GM12872 (cell line): ENCODE data around the gene CREBL2.

Experiments
- TF ChIP-seq, protein P1 (sequence below): IDR thresholded peaks from 3 replicates; pipeline ENCODE4 v1.5.1; 2011; ENCODE audit warnings: low read depth, mild to moderate bottlenecking, low read length, moderate library complexity; ENCODE audit not compliant: insufficient read depth

Gene CREBL2, protein sequence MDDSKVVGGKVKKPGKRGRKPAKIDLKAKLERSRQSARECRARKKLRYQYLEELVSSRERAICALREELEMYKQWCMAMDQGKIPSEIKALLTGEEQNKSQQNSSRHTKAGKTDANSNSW

DNA sequence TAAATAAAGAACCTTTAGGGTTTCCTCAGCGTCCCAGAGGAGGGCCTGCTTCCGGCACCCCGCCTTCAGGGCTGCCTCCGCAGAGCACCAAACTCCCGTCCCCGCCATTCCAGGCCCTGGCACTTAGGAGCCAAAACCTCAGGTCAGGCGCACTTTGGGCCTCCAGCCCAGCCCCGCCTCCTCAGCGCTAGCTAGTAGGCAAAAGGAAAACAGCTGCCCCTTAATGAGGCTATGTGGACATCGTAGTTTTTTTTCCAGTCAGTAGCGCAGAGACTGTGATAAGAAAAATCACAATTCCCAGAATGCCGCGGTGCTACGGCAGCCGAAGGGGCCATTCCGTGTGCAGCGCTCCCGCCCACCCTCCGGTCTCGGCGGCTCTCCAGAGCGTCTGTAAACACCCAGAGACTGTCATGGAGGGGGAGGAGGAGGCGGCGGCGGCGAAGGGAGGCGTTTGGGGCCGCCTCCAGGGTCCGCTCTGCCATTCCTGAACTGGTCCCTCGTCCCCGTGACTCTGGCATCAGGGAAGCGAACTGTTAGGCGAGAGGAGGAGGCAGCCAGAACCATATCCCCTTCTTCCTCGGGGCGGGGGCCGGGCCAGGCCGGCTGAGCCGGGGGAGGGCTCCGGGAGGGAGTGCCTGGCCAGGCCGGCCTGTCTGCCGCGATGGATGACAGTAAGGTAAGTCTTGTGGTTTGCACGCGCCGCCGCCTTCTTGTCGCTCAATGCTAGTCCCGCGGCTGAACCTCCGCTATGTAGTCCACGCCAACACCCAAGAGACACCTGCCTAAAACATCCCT lies at the start of gene CREBL2:
Gene CREBL2 (plus strand): TSS at position 365 of the 795 bp plus-strand sequence. CDS start 297 bp downstream, at position 662.
- TF ChIP-seq, protein P1, sequence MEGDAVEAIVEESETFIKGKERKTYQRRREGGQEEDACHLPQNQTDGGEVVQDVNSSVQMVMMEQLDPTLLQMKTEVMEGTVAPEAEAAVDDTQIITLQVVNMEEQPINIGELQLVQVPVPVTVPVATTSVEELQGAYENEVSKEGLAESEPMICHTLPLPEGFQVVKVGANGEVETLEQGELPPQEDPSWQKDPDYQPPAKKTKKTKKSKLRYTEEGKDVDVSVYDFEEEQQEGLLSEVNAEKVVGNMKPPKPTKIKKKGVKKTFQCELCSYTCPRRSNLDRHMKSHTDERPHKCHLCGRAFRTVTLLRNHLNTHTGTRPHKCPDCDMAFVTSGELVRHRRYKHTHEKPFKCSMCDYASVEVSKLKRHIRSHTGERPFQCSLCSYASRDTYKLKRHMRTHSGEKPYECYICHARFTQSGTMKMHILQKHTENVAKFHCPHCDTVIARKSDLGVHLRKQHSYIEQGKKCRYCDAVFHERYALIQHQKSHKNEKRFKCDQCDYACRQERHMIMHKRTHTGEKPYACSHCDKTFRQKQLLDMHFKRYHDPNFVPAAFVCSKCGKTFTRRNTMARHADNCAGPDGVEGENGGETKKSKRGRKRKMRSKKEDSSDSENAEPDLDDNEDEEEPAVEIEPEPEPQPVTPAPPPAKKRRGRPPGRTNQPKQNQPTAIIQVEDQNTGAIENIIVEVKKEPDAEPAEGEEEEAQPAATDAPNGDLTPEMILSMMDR = no peak

DNA sequence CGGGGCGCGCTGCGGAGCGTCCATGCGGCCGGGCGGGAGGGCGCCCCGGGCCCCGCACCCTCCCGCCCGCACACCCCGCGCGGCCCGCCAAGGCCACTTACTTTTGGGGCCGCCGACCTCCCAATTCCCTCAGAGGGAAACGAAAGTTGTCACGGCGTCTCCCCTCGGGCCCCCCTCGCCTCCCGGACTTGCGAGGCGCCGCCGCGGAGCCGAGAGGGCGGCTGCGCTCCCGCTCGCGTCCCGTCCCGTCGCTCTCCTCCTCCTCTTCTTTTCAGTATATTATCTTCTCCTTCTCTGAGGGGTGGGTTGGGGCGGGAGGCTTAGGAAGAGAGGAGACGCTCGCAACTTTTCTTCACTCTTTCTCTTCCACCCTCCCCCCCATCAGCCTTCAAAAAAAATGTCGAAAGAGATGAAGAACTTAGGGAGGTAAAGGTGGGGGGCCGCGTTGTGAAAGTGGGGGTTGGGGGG lies 49.6 kb upstream of the CREBL2 start:
- TF ChIP-seq, protein P1 = no peak

GRCh38 chr12:12562585-12563261 lies 49.0 kb upstream of the CREBL2 start, which contains the start of gene DUSP16:
Gene DUSP16, minus strand, starts transcription at chr12:12562863. Its CDS starts 41,765 bp downstream, at chr12:12521098.
- TF ChIP-seq, protein P1 = peak; percentile 19; the same call in 1 of the 3 replicates

DNA sequence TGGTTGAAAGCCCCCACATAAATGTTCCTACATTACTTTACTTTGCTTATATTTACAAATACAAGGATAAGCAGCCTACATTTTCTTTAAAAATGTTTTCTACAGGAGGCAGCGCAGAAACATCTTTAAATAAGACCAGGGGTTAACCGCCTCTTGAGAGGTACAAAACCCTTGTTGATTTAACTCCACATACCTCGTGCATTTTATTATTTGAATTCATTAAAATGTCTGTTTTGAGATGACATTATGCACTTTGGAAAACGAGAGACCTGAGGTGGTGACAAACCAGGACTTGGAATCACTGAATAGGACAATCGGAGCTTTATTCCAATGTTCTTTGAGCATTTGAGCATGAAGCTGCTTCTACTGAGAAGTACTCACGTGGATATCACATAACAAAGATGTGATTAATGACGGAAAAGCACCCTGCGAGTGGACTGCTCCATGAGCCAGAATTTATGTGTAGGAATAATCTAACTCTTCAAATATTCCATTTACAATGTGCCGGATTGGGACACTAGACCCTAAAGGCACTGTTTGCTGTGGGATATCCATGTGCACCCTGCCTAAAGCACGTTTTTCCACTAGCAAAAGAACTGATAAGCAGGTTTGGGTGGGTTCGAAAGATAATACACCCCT lies 48.3 kb upstream of the CREBL2 start:
- TF ChIP-seq, protein P1 = no peak

GRCh38 chr12:12564911-12565310 lies 46.8 kb upstream of the CREBL2 start:
- TF ChIP-seq, protein P1 = no peak

DNA sequence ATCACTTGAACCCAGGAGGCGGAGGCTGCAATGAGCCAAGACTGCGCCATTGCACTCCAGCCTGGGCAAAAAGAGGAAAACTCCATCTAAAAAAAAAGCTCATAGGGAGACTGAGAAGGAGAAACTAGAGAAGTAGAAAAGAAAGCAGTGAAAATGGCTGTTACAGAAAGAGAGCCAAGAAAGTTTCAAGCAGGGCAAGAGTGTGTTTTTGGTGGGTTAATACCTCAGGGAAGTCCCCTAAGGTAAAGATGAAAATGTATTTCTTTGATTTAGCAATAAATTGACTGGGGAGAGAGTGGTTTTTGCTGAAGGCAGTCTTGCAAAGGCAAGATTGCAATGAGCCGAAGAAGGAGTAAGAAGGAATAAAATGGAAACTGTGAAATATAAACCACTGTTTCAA lies 39.0 kb upstream of the CREBL2 start:
- TF ChIP-seq, protein P1 = no peak

DNA sequence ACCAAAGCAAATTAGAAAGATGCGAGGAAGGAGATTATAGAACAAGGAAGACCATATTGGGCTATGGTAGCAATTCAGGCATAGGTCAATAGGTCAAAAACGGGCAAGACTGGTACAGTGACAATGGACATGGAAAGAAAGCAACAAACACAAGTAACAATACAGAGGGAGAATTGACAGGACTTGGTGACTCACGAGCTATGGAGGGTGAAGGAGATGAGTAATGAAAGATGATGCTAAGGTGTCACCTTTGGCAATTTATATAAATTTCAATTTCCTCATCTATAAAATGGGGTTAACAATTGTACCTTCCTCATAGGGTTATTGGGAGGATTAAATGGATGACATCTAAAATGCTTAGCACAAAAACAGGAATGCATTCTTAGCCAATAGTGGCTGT lies 33.9 kb upstream of the CREBL2 start:
- TF ChIP-seq, protein P1 = no peak
